Kidney (tissue), 14 donors: ENCODE results near the gene ATF7IP. TPM values are rescaled to one million over a fixed set of nuclear protein-coding genes. Genes with fewer than 3 reads are reported as not detected.

Experiments
- DNase-seq, 5 donors: peaks; one replicate each; pipeline ENCODE4 v3.0.0-alpha.2; 2013 to 2020
- FAIRE-seq: peaks from 2 replicates; lab custom pipeline; 2012; peaks lifted over from hg19 to GRCh38; lab: Jason Lieb, UNC
- H3K27ac ChIP-seq, 2 donors: one replicate each; pipeline ENCODE4 v1.7.0; 2013; ENCODE audit warnings: low read depth in 2 of 2, low read length in 2 of 2, inconsistent platforms in 1 of 2
- H3K27me3 ChIP-seq: one replicate; pipeline ENCODE4 v1.7.1; 2013; ENCODE audit warnings: low read length, inconsistent platforms; ENCODE audit not compliant: control insufficient read depth, insufficient read depth
- H3K36me3 ChIP-seq, 3 donors: one replicate each; pipeline versions ENCODE4 v1.7.0 to v1.7.1; 2013; ENCODE audit warnings: low read length in 3 of 3, control low read depth in 1 of 3, inconsistent platforms in 1 of 3; ENCODE audit not compliant: insufficient read depth in 3 of 3, control insufficient read depth in 2 of 3
- H3K4me1 ChIP-seq, 3 donors: one replicate each; pipeline versions ENCODE4 v1.7.0 to v1.7.1; 2013; ENCODE audit warnings: low read length in 3 of 3, inconsistent platforms in 1 of 3, low read depth in 1 of 3; ENCODE audit not compliant: control insufficient read depth in 2 of 3, insufficient read depth in 2 of 3
- H3K4me3 ChIP-seq, 3 donors: one replicate each; pipeline versions ENCODE4 v1.7.0 to v1.8.1; 2013; ENCODE audit warnings: low read length in 3 of 3, control low read depth in 1 of 3, inconsistent platforms in 1 of 3
- H3K9ac ChIP-seq, 3 donors: one replicate each; pipeline versions ENCODE4 v1.7.0 to v1.7.1; 2013; ENCODE audit warnings: low read length in 3 of 3, control low read depth in 1 of 3, inconsistent platforms in 1 of 3
- H3K9me3 ChIP-seq, 3 donors: one replicate each; pipeline versions ENCODE4 v1.7.0 to v1.7.1; 2013; ENCODE audit warnings: low read length in 3 of 3, control low read depth in 1 of 3, inconsistent platforms in 1 of 3; ENCODE audit not compliant: control insufficient read depth in 2 of 3, insufficient read depth in 1 of 3
- intact Hi-C: fragments of 100-400 bp; cut with DNase I; formaldehyde crosslinking; loops from one replicate; pipeline ENCODE4 v1.11.1; 2022
- polyA plus RNA-seq: library from polyadenylated mRNA; stranded (reverse); fragments of 350-450 nt; fragmentation: Illumina TruSeq; extraction: RNeasy Lipid Tissue Mini Kit (QIAGEN cat#74804); gene quantifications from one replicate; pipeline ENCODE4 v1.2.3, GENCODE V29; 2014; ENCODE audit warnings: low read depth, low replicate concordance; ENCODE audit not compliant: insufficient read depth
- total RNA-seq: library from RNA; stranded (reverse); fragmentation: NEBNext Ultra II Directional; extraction: Animal tissue kit (Norgen Biotek cat#: 25700); gene quantifications from one replicate; pipeline ENCODE4 v1.2.1, GENCODE V29; 2021
- TF ChIP-seq, protein P1 (sequence below): IDR thresholded peaks from 3 replicates; pipeline ENCODE4 v1.5.1; 2012; ENCODE audit warnings: mild to moderate bottlenecking, moderate library complexity, borderline replicate concordance; ENCODE audit not compliant: insufficient read depth; ENCODE audit errors: extremely low read depth
- donor health status: control.
- donor health status: control.
- donor health status: control.
- donor health status: control.
- donor health status: control.
- donor health status: DM: yes; HTN: yes; CAD: no.
- donor health status: Normal renal cell carcinoma (clear cell type).

The ATF7IP gene
- total and polyA plus RNA-seq, 2 donors from 2014 or later = 6.3 to 97.1 TPM

DNA sequence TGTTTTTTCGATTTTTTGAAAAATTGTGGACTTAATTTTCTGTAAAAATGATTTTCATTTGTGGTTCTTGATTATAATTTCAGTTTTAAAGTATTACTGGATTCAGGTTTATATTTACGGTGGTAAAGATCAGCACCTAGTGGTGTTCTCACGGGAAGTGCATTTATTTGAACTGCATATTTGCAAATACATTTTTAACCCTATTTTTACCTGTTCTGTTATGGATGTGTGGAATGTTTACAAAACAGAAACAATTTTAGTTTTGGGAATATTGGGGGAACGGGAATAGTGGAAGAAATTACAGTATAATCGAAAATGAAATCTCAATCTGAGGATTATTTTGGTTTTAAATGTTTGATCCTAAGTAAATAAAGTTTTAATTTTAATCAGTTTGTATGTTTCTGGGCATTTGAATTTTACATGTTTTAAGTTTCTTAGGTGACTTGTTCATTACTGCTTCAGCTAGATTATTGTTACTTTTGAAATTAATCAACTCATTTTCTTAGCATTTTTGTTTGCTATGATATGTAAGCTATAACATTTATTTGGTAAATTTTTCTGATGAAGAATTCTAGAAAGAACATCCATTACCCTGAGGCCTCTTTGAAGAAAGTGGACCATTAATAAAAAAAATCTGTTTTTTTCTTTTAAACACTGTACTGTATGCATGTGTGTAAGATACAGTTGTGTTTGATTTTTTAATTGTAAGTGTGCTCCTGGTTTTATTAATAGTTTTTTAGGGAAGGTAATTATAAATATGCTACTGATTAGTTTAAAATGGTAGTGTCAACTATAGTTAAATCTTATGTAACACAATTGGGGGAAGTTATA is 942 bp downstream of the ATF7IP start:
- no peaks in the 10 kb centered on the region for H3K36me3 ChIP-seq
- FAIRE-seq = peak; percentile 82
- peak overlapping the region; percentile 15 to 86 (median 49) for H3K9ac ChIP-seq
- peak in 2 of 5 donors; percentile 61 to 63 for DNase-seq
- H3K27ac ChIP-seq = peak overlapping the region; percentile 98 to 99
- intact Hi-C loops = loop anchor here (5.0 kb wide), 1 partner anchor 36 kb away; no protein-coding TSS in a partner anchor
- peaks cover 0 to 11% (median 0%) of the 10 kb centered on the region in 3 donors for H3K4me1 ChIP-seq
- TF ChIP-seq, protein P1, sequence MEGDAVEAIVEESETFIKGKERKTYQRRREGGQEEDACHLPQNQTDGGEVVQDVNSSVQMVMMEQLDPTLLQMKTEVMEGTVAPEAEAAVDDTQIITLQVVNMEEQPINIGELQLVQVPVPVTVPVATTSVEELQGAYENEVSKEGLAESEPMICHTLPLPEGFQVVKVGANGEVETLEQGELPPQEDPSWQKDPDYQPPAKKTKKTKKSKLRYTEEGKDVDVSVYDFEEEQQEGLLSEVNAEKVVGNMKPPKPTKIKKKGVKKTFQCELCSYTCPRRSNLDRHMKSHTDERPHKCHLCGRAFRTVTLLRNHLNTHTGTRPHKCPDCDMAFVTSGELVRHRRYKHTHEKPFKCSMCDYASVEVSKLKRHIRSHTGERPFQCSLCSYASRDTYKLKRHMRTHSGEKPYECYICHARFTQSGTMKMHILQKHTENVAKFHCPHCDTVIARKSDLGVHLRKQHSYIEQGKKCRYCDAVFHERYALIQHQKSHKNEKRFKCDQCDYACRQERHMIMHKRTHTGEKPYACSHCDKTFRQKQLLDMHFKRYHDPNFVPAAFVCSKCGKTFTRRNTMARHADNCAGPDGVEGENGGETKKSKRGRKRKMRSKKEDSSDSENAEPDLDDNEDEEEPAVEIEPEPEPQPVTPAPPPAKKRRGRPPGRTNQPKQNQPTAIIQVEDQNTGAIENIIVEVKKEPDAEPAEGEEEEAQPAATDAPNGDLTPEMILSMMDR = peak; percentile 24
- no peaks in the 10 kb centered on the region for H3K27me3 ChIP-seq
- no peaks in the 10 kb centered on the region for H3K9me3 ChIP-seq
- H3K4me3 ChIP-seq = peak overlapping the region; percentile 78 to 88 (median 79)

DNA sequence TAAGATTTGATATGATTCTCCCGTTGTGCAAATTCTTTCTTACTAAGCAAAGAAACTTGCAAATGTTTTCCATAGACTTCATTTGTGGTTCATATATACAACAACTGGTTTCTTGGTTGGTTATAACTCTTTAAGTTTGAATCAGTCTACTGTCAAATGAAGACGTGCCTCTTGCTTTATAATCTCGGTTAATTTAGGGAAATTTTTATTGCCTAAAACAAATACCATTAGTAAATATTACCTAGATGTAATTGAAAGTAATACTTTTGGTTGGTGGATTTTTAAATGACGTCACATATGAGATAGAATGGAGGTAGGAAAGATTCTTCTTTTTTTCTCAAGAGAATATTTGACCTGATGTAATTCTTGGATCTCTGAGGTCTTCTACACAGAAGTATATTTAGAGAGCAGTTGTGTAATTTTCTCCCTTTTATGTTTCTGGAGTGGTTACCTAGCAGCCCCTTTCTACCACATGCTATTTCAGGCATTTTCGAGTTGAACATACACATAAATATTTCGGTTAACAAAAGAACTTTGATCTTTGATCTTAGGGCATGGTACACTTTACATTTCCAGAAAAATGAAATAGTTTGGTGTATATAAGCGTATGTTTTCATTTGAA is 1.7 kb downstream of the ATF7IP start:
- Histone ChIP-seq H3K4me1 (peaks cover 0 to 11% (median 0%) of the 10 kb centered on the region in 3 donors), H3K27me3 (no peaks in the 10 kb centered on the region), H3K9me3 (no peaks in the 10 kb centered on the region), H3K27ac (peak overlapping the region; percentile 56 to 98), H3K4me3 (peak overlapping the region; percentile 78 to 88 (median 79)), H3K36me3 (no peaks in the 10 kb centered on the region), H3K9ac (peak overlapping the region; percentile 15 to 86 (median 49))
- TF ChIP-seq, protein P1 = no peak
- no peak for FAIRE-seq
- intact Hi-C loops = loop anchor here (5.0 kb wide), 1 partner anchor 35 kb away; no protein-coding TSS in a partner anchor
- peak in 2 of 5 donors; percentile 59 to 72 for DNase-seq

GRCh38 chr12:14369311-14369710 is 3.8 kb downstream of the ATF7IP start:
- TF ChIP-seq, protein P1 = no peak
- Histone ChIP-seq H3K27me3 (no peaks in the 10 kb centered on the region), H3K27ac (no peak overlapping the region), H3K36me3 (no peaks in the 10 kb centered on the region), H3K4me1 (peaks cover 0 to 14% (median 0%) of the 10 kb centered on the region in 3 donors), H3K9ac (no peak overlapping the region), H3K4me3 (no peak overlapping the region), H3K9me3 (no peaks in the 10 kb centered on the region)
- intact Hi-C loops = loop anchor here (5.0 kb wide), 1 partner anchor 33 kb away; no protein-coding TSS in a partner anchor
- no peak for FAIRE-seq
- DNase-seq = no peak
